Right atrium auricular region (tissue), 2 donors: ENCODE results near the gene PEPD. TPM values are rescaled to one million over a fixed set of nuclear protein-coding genes. Genes with fewer than 3 reads are reported as not detected.

ENCODE experiments used
- DNase-seq: peaks from one replicate; pipeline ENCODE4 v3.0.0-alpha.2; 2019; ENCODE audit warnings: low spot score
- H3K27ac ChIP-seq, 2 donors: fragments of 200-600 bp; sonication (generic); 1 replicate in 1 of 2; 2 replicates in 1 of 2; pipeline ENCODE4 v1.5.1; 2016 to 2019
- H3K27me3 ChIP-seq, 2 donors: fragments of 200-600 bp; sonication (generic); one replicate each; pipeline versions ENCODE4 v1.5.1 to v1.6.0; 2017 to 2019
- H3K36me3 ChIP-seq: fragments of 200-600 bp; sonication (generic); one replicate; pipeline ENCODE4 v1.5.1; 2016
- H3K4me1 ChIP-seq, 2 donors: fragments of 200-600 bp; sonication (generic); one replicate each; pipeline versions ENCODE4 v1.5.1 to v1.6.0; 2017 to 2019
- H3K4me3 ChIP-seq, 2 donors: fragments of 200-600 bp; sonication (generic); 1 replicate in 1 of 2; 2 replicates in 1 of 2; pipeline ENCODE4 v1.5.1; 2017 to 2019; ENCODE audit warnings: mild to moderate bottlenecking in 1 of 2, moderate library complexity in 1 of 2
- H3K9me3 ChIP-seq, 2 donors: fragments of 200-600 bp; sonication (generic); one replicate each; pipeline ENCODE4 v1.5.1; 2019
- CTCF ChIP-seq, 2 donors: fragments of 200-600 bp; sonication (generic); IDR thresholded peaks; one replicate each; pipeline ENCODE4 v1.5.1; 2019; ENCODE audit warnings: antibody characterized with exemption in 2 of 2
- total RNA-seq, 2 donors: library from RNA; depleted of rRNA; stranded (reverse); fragments of >200 nt; gene quantifications; one replicate each; pipeline ENCODE4 v1.1.0, GENCODE V29; 2016

PEPD gene
- total RNA-seq, 2 donors from 2014 or later: 27.1 to 38.9 TPM

DNA sequence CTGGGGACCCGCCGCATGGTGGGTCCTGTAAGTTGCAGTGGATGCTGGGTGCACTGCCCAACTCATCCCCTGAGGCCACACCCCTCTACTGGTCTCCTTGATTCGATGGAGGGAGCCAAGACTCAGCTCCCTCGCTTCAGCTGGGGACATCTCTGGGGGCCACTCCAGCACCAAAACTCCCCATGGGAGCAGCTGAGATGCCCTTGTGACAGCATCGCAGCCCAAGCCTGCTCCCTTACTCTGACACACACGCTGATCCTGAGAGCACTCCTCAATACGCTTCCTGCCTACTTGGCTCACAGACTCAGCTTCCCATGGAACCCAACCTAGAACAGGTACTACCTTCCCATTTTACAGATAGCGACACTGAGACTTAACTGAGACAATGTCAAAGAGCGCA lies 56.2 kb downstream of the PEPD start:
- no peak for TF ChIP-seq CTCF (IDR thresholded peaks at IDR 0.05)
- peaks cover 10% of the 10 kb centered on the region for H3K36me3 ChIP-seq
- no peaks in the 10 kb centered on the region for H3K27me3 ChIP-seq
- H3K9me3 ChIP-seq: no peaks in the 10 kb centered on the region
- DNase-seq: no peak
- no peak overlapping the region for H3K4me3 ChIP-seq
- H3K4me1 ChIP-seq: peaks cover 0 to 15% of the 10 kb centered on the region in 2 donors
- no peak overlapping the region for H3K27ac ChIP-seq

DNA sequence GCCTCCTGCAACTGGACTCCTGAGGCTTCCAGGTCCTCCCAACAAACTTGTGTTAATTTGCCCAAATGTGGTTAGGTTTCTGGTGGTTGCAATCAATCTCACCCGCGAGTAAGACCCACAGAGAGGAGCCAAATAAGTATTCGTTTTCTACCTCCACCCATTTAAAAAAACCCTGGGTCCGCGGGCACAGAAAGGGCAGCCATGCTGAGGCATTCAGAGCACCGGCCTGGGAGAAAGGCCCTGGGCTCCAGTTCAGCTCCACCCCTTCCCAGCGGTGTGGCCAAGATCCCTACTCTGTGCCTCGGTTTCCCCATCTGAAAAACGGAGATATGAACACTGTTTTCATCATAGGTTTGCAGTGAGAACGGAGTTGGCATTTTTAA lies 56.9 kb downstream of the PEPD start:
- H3K27ac ChIP-seq: no peak overlapping the region
- H3K9me3 ChIP-seq: no peaks in the 10 kb centered on the region
- H3K4me3 ChIP-seq: no peak overlapping the region
- DNase-seq: no peak
- H3K27me3 ChIP-seq: no peaks in the 10 kb centered on the region
- H3K36me3 ChIP-seq: peaks cover 13% of the 10 kb centered on the region
- peaks cover 0 to 15% of the 10 kb centered on the region in 2 donors for H3K4me1 ChIP-seq
- no peak for TF ChIP-seq CTCF (IDR thresholded peaks at IDR 0.05)

DNA sequence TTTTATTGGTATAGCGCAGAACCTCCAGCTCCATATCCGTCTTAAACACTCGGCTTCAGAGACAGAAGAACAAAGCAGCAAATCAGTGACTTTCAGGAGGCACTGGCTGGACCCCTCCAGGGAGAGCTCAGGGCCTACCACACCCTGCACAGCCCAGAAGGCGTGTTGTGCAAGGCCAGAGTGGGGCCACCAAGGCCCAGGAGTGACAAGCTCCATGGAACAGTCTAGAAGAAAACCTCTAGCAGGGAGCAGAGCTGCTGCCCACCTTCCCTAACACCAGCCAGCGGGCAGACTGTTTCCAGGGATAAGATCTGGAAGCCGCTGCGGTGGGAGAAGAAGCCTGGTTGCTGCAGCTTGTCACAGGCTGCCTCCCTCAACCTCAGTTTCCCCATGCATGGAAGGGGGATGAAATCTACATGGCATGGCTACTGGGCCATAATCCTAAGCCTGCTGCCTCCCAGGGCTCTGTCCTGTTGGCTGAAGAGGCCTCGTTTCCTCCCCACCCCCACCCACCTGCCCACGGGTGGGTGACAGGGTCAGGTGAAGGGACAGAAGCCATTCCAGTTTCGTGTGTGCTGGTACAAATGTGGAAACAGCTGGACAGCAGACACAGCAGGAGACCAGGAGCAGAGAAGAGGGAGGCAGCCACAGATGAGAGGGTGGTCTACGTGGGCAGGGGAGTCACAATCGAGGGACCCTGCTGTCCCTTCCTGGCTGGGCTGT lies 57.4 kb downstream of the PEPD start:
- no peaks in the 10 kb centered on the region for H3K9me3 ChIP-seq
- no peak overlapping the region for H3K4me3 ChIP-seq
- H3K27ac ChIP-seq: no peak overlapping the region
- TF ChIP-seq CTCF (IDR thresholded peaks at IDR 0.05): no peak
- no peak for DNase-seq
- H3K27me3 ChIP-seq: no peaks in the 10 kb centered on the region
- H3K4me1 ChIP-seq: peaks cover 0 to 15% of the 10 kb centered on the region in 2 donors
- H3K36me3 ChIP-seq: peaks cover 13% of the 10 kb centered on the region

DNA sequence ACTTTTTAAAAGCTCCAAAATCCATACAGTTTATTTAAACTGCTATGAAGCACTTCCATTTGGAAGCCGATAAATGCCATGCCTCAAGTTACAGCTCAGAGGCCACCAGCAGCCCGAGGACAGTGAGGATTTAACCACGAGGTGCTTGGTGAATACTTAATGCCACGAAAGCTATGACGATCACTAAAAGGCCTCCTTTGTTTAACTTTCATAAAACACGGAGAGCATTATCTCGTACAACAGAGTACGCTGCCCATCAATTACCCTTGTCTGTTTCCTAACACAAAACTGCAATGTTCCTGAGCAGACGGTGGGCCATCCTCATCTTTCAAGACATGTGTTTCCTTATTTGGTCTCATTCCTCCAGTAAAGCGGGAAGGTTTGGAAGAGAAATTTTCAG lies 58.4 kb downstream of the PEPD start:
- no peaks in the 10 kb centered on the region for H3K9me3 ChIP-seq
- H3K27me3 ChIP-seq: no peaks in the 10 kb centered on the region
- no peak overlapping the region for H3K27ac ChIP-seq
- peaks cover 13% of the 10 kb centered on the region for H3K36me3 ChIP-seq
- no peak for TF ChIP-seq CTCF (IDR thresholded peaks at IDR 0.05)
- H3K4me1 ChIP-seq: peaks cover 0 to 15% of the 10 kb centered on the region in 2 donors
- no peak for DNase-seq
- no peak overlapping the region for H3K4me3 ChIP-seq

GRCh38 chr19:33462112-33462791 lies 59.3 kb downstream of the PEPD start:
- H3K9me3 ChIP-seq: no peaks in the 10 kb centered on the region
- H3K27me3 ChIP-seq: no peaks in the 10 kb centered on the region
- peaks cover 13% of the 10 kb centered on the region for H3K36me3 ChIP-seq
- H3K4me3 ChIP-seq: no peak overlapping the region
- TF ChIP-seq CTCF (IDR thresholded peaks at IDR 0.05): no peak
- no peak overlapping the region for H3K27ac ChIP-seq
- peaks cover 0 to 15% of the 10 kb centered on the region in 2 donors for H3K4me1 ChIP-seq
- DNase-seq: no peak
